OCI-LY1 (cell line): ENCODE results near the gene NPIPB8.
"Not testable (repeated sequence)": the region's sequence is repeated elsewhere in the genome, so short reads cannot be mapped to it uniquely, and the experiment has no call there.

Experiments used
- CTCF ChIP-seq: fragments of 200-600 bp; sonication (generic), shearing (Covaris generic); IDR thresholded peaks from 2 replicates; pipeline ENCODE4 v1.5.1; 2017; ENCODE audit warnings: mild to moderate bottlenecking, antibody characterized with exemption, low read length, moderate library complexity, mixed read lengths
- EZH2 ChIP-seq: fragments of 200-600 bp; sonication (generic), shearing (Covaris generic); IDR thresholded peaks from 2 replicates; pipeline ENCODE4 v1.8.0; 2017; ENCODE audit warnings: borderline replicate concordance, mixed run types, mild to moderate bottlenecking, antibody characterized with exemption, low read length, moderate library complexity, mixed read lengths

DNA sequence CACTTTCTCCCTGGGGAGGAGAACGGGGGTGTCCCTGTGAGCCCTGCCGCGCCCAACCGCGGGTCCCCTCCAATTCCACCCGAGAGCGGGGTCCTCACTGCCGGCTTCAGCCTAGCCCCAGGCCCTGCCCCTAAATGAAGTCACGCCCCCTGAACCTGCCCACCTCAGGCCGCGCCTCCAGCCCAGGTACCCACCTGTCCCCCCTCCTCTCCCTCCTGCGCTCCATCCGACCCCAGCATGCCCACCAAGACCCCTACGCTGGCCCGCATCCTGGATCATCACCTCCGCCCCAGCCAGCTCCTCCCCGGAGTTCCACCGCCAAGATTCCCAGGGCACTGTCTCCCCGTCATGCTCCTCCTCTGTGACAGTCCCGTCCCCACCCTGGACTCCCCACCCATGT, 36.9 kb upstream of the NPIPB8 start:
- TF ChIP-seq CTCF, EZH2: not testable (repeated sequence)
